Measurements from ENCODE around the gene ENSA. TPM values are rescaled to one million over a fixed set of nuclear protein-coding genes. Genes with fewer than 3 reads are reported as not detected.

The ENSA gene, protein sequence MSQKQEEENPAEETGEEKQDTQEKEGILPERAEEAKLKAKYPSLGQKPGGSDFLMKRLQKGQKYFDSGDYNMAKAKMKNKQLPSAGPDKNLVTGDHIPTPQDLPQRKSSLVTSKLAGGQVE
- total RNA-seq, result 100 to 1,000 TPM; 133 to 201 TPM

- Histone ChIP-seq H3K27ac (peak within 1 kb of the TSS; percentile 99), H3K36me3 (peaks cover 5 to 6% of the 10 kb centered on the region in 2 donors), H3K4me3 (peak within 1 kb of the TSS; percentile 60 to 72), H3K27me3 (replicated peaks; ENCODE audit: insufficient read depth) (no peaks in the 10 kb centered on the region), H3K4me1 (replicated peaks) (peaks cover 6% of the 10 kb centered on the region), H3K9me3 (no peaks in the 10 kb centered on the region)
- WGBS, result under 1% methylated on average over 49 of the region's 49 CpGs
- intact Hi-C loops (cut with DNase I), result loop anchor here (5.0 to 10.0 kb wide), 2 partner anchors 52 to 155 kb away; partner anchors contain the start of gene MCL1
- DNase-seq (ENCODE audit: low spot score), result peak; percentile 99
- peak; percentile 94 for TF ChIP-seq POLR2AphosphoS5 (IDR thresholded peaks at IDR 0.05)
- TF ChIP-seq CTCF (IDR thresholded peaks at IDR 0.05), result peak in 1 of 4 experiments; percentile 6
- peak; percentile 93 for TF ChIP-seq POLR2A (IDR thresholded peaks at IDR 0.05)
Observed at GRCh38 chr1:150629115-150629928, at the start of gene ENSA. ENSA (minus strand) TSS chr1:150629612; CDS start chr1:150629470, 142 bp downstream.

- TF ChIP-seq POLR2A (IDR thresholded peaks at IDR 0.05) (no peak), POLR2AphosphoS5 (IDR thresholded peaks at IDR 0.05) (no peak), CTCF (IDR thresholded peaks at IDR 0.05) (no peak)
- H3K4me3 ChIP-seq, result no peak overlapping the region
- WGBS, result 98% methylated on average over 1 of the region's 1 CpG
Observed at GRCh38 chr1:150678988-150679387, 49.6 kb upstream of the ENSA start.

GRCh38 chr1:150674881-150675280 lies 45.5 kb upstream of the ENSA start:
- TF ChIP-seq CTCF (IDR thresholded peaks at IDR 0.05), result no peak
- TF ChIP-seq POLR2A (IDR thresholded peaks at IDR 0.05), result no peak
- no peak for TF ChIP-seq POLR2AphosphoS5 (IDR thresholded peaks at IDR 0.05)
- Histone ChIP-seq H3K27ac (no peak overlapping the region), H3K36me3 (no peaks in the 10 kb centered on the region), H3K27me3 (replicated peaks; ENCODE audit: insufficient read depth) (no peaks in the 10 kb centered on the region), H3K4me3 (no peak overlapping the region), H3K9me3 (no peaks in the 10 kb centered on the region), H3K4me1 (replicated peaks) (no peaks in the 10 kb centered on the region)
- DNase-seq (ENCODE audit: low spot score), result no peak
- intact Hi-C loops (cut with DNase I), result no loop called here
- WGBS, result 92% methylated on average over 4 of the region's 4 CpGs

More at GRCh38 chr1:150678988-150679387, 49.6 kb upstream of the ENSA start:
- H3K4me1 ChIP-seq (replicated peaks), result no peaks in the 10 kb centered on the region
- intact Hi-C loops (cut with DNase I), result no loop called here
- no peak overlapping the region for H3K27ac ChIP-seq
- H3K9me3 ChIP-seq, result no peaks in the 10 kb centered on the region
- no peaks in the 10 kb centered on the region for H3K27me3 ChIP-seq (replicated peaks; ENCODE audit: insufficient read depth)
- H3K36me3 ChIP-seq, result no peaks in the 10 kb centered on the region
- DNase-seq (ENCODE audit: low spot score), result no peak

GRCh38 chr1:150663321-150663720 lies 33.9 kb upstream of the ENSA start:
- no peak for DNase-seq (ENCODE audit: low spot score)
- no peaks in the 10 kb centered on the region for H3K27me3 ChIP-seq (replicated peaks; ENCODE audit: insufficient read depth)
- no peaks in the 10 kb centered on the region for H3K4me1 ChIP-seq (replicated peaks)
- no peaks in the 10 kb centered on the region for H3K9me3 ChIP-seq
- H3K27ac ChIP-seq, result no peak overlapping the region
- TF ChIP-seq CTCF (IDR thresholded peaks at IDR 0.05), result no peak
- TF ChIP-seq POLR2AphosphoS5 (IDR thresholded peaks at IDR 0.05), result no peak
- TF ChIP-seq POLR2A (IDR thresholded peaks at IDR 0.05), result no peak
- no peaks in the 10 kb centered on the region for H3K36me3 ChIP-seq
- no peak overlapping the region for H3K4me3 ChIP-seq
- WGBS, result 85% methylated on average over 7 of the region's 7 CpGs
- intact Hi-C loops (cut with DNase I), result no loop called here

Measured in prostate gland (tissue), 2 donors.